A673 (cell line): ENCODE data around the gene IDUA. TPM values are rescaled to one million over a fixed set of nuclear protein-coding genes. Genes with fewer than 3 reads are reported as not detected.
"Not testable (repeated sequence)": the region's sequence is repeated elsewhere in the genome, so short reads cannot be mapped to it uniquely, and the experiment has no call there.

Experiments
- BruUV-seq: library from RNA; stranded (reverse); fragments of 400-500 nt; replicated peaks from 2 replicates; lab custom pipeline; 2021; lab: Mats Ljungman, UMichigan
- CTCF ChIA-PET: fragments of 300-600 bp; sonication (Branson Sonifier 250); formaldehyde crosslinking; loops from one replicate; lab custom pipeline; 2022; ENCODE audit warnings: antibody characterized with exemption; lab: Charles Lee
- POLR2A ChIA-PET: fragments of 300-600 bp; sonication (Branson Sonifier 250); formaldehyde crosslinking; loops from one replicate; lab custom pipeline; 2022; ENCODE audit warnings: antibody characterized with exemption; ENCODE audit not compliant: low non-redundant PET; lab: Charles Lee
- DNase-seq: peaks from one replicate; pipeline ENCODE4 v3.0.0-alpha.2; 2015; ENCODE audit warnings: low spot score
- H3K27ac ChIP-seq: fragments of 200-600 bp; sonication (generic); 2 replicates; pipeline ENCODE4 v1.5.1; 2016; ENCODE audit warnings: mixed run types, low read depth, mild to moderate bottlenecking, mixed read lengths, antibody characterized with exemption, low read length; ENCODE audit not compliant: poor library complexity, severe bottlenecking
- H3K27me3 ChIP-seq: fragments of 200-600 bp; sonication (generic); replicated peaks from 2 replicates; pipeline ENCODE4 v1.6.1; 2017; ENCODE audit warnings: mixed run types, low read depth, mild to moderate bottlenecking, mixed read lengths, antibody characterized with exemption, low read length; ENCODE audit not compliant: insufficient read depth, poor library complexity
- H3K36me3 ChIP-seq: fragments of 200-600 bp; sonication (generic); 2 replicates; pipeline ENCODE4 v1.6.1; 2016; ENCODE audit warnings: mixed run types, mild to moderate bottlenecking, mixed read lengths, antibody characterized with exemption, low read length; ENCODE audit not compliant: insufficient read depth, poor library complexity, severe bottlenecking
- H3K4me1 ChIP-seq: fragments of 200-600 bp; sonication (generic); 2 replicates; pipeline ENCODE4 v1.6.1; 2017; ENCODE audit warnings: mixed run types, mild to moderate bottlenecking, mixed read lengths, antibody characterized with exemption, low read length; ENCODE audit not compliant: insufficient read depth, poor library complexity, severe bottlenecking
- H3K4me3 ChIP-seq: fragments of 200-600 bp; sonication (generic); 2 replicates; pipeline ENCODE4 v1.5.1; 2016; ENCODE audit warnings: low read depth, mixed run types, mild to moderate bottlenecking, mixed read lengths, low read length; ENCODE audit not compliant: poor library complexity, severe bottlenecking
- H3K9me3 ChIP-seq: fragments of 200-600 bp; sonication (generic); 2 replicates; pipeline ENCODE4 v1.6.1; 2016; ENCODE audit warnings: mixed run types, low read depth, mild to moderate bottlenecking, mixed read lengths, antibody characterized with exemption, low read length; ENCODE audit not compliant: poor library complexity, severe bottlenecking
- EZH2 ChIP-seq: fragments of 200-600 bp; sonication (generic); IDR thresholded peaks from 2 replicates; pipeline ENCODE4 v1.6.1; 2017; ENCODE audit warnings: borderline replicate concordance, low read depth, mild to moderate bottlenecking, mixed read lengths, antibody characterized with exemption, low read length; ENCODE audit not compliant: poor library complexity, severe bottlenecking
- intact Hi-C: fragments of 100-400 bp; cut with micrococcal nuclease; formaldehyde crosslinking; loops from one replicate; pipeline ENCODE4 v1.10.0; 2022; ENCODE audit not compliant: unreplicated experiment
- total RNA-seq: library from RNA; stranded (reverse); gene quantifications from 2 replicates; pipeline ENCODE4 v1.2.3, GENCODE V29; 2021
- TF ChIP-seq, protein P1 (sequence below): fragments of 300-800, 200-600 bp; sonication (generic); conservative IDR thresholded peaks from 2 replicates; pipeline ENCODE4 v1.5.1; 2017; ENCODE audit warnings: low read depth, mild to moderate bottlenecking, antibody characterized with exemption, low read length, moderate library complexity, mixed read lengths

IDUA gene
- total RNA-seq, 1 experiment from 2014 or later, result 12.3 TPM

- Histone ChIP-seq H3K4me1 (no peaks in the 10 kb centered on the region), H3K36me3 (no peaks in the 10 kb centered on the region), H3K4me3 (peak overlapping the region; percentile 76), H3K27me3 (no peaks in the 10 kb centered on the region), H3K27ac (no peak overlapping the region), H3K9me3 (no peaks in the 10 kb centered on the region)
- POLR2A ChIA-PET, result interaction anchor here (0.6 kb wide), 1 partner anchor 374 kb away, joined by 6 read pairs; the partner anchor contains the start of gene UVSSA
- DNase-seq, result peak; percentile 19
- BruUV-seq, result no TSS peak
- intact Hi-C loops, result no loop called here
- CTCF ChIA-PET, result no interaction called here
- TF ChIP-seq, protein P1, sequence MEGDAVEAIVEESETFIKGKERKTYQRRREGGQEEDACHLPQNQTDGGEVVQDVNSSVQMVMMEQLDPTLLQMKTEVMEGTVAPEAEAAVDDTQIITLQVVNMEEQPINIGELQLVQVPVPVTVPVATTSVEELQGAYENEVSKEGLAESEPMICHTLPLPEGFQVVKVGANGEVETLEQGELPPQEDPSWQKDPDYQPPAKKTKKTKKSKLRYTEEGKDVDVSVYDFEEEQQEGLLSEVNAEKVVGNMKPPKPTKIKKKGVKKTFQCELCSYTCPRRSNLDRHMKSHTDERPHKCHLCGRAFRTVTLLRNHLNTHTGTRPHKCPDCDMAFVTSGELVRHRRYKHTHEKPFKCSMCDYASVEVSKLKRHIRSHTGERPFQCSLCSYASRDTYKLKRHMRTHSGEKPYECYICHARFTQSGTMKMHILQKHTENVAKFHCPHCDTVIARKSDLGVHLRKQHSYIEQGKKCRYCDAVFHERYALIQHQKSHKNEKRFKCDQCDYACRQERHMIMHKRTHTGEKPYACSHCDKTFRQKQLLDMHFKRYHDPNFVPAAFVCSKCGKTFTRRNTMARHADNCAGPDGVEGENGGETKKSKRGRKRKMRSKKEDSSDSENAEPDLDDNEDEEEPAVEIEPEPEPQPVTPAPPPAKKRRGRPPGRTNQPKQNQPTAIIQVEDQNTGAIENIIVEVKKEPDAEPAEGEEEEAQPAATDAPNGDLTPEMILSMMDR, result no peak
- TF ChIP-seq EZH2, result no peak
These were observed 14.0 kb upstream of the IDUA start for GRCh38 chr4:972651-973424.

DNA sequence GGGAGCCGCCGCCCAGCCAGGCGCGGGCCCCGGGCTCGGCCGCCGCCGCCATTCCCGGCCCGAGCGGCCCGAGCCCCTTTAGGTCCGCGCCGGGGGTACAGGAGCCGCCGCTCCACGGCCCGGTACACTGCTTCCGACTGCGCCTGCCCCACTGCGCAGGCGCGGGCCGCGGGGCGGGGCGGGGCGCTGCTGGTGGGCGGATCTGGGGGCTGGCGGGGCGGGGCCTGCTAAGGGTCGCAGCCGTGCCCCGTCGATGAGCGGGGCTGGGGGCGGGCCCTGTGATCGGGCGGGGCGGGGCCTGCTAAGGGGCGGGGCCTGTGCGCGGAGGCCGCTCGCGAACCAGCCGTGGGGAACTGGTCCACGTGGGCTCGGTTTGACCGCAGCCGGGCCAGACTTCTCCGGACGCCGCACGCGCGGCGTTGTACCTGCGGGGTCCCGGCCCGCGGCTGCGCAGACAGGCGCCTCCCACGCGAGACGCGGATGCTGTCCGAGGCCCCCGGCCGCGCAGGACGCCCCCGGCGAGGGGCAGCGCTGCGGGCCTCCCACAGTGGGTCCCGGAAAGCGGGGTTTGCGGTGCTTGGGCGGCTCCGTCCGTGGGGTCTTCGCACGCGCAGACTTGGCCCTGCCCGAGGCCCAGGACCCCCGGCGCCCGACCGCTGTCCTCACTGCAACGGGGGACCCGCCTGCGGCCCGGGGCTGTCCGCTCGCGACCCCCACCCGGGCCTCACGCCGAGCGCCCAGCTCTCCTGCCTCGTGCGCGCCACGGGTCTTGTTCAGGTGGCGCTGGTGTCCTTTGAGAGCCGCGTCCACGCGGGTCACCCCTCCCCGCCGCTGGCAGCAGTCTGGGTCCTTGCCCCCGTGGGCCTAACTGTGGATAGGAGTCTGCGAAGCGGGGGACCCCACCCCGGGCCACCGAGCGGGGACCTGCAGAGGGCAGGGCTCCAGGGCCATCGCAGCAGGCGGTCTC is 13.1 kb upstream of the IDUA start, which contains the start of gene DGKQ:
Gene DGKQ, minus strand, starts transcription at position 139 of the 967 bp plus-strand sequence. Its CDS starts 87 bp downstream, at position 52.
- CTCF ChIA-PET, result no interaction called here
- intact Hi-C loops, result no loop called here
- Histone ChIP-seq H3K9me3 (no peaks in the 10 kb centered on the region), H3K27ac (no peak within 1 kb of the TSS), H3K4me3 (peak within 1 kb of the TSS; percentile 76), H3K27me3 (no peaks in the 10 kb centered on the region), H3K36me3 (no peaks in the 10 kb centered on the region), H3K4me1 (peaks cover under 1% of the 10 kb centered on the region)
- DNase-seq, result peak; percentile 85
- TF ChIP-seq EZH2, result no peak
- TF ChIP-seq, protein P1, result no peak
- POLR2A ChIA-PET, result no interaction called here
- BruUV-seq, result no TSS peak

DNA sequence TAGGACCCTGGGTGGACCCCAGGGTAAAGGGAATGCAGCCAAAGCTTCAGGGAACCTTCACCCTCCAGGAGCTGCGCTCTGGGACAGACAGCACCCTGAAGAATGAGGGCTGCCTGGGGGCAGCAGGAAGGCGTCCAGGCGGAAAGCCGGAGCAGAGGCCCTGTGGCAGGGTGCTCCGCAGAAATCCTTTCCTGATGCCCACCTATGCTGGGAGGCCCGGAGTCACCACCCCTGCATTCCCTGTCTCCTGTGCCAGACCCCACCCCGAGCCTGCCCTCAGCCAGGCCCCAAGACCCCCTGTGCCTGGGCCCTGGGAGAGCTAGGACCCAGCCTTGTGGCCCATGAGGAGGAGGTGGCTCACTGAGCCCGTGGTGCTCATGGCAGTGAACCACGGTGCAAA is 12.2 kb upstream of the IDUA start:
- H3K4me3 ChIP-seq, result no peak overlapping the region
- H3K27ac ChIP-seq, result no peak overlapping the region
- TF ChIP-seq, protein P1, result no peak
- no peak for TF ChIP-seq EZH2
- BruUV-seq, result no TSS peak
- no peak for DNase-seq
- ChIA-PET POLR2A (no interaction called here), CTCF (no interaction called here)
- intact Hi-C loops, result no loop called here
- H3K27me3 ChIP-seq, result no peaks in the 10 kb centered on the region
- no peaks in the 10 kb centered on the region for H3K36me3 ChIP-seq
- H3K9me3 ChIP-seq, result no peaks in the 10 kb centered on the region
- H3K4me1 ChIP-seq, result peaks cover 8% of the 10 kb centered on the region

DNA sequence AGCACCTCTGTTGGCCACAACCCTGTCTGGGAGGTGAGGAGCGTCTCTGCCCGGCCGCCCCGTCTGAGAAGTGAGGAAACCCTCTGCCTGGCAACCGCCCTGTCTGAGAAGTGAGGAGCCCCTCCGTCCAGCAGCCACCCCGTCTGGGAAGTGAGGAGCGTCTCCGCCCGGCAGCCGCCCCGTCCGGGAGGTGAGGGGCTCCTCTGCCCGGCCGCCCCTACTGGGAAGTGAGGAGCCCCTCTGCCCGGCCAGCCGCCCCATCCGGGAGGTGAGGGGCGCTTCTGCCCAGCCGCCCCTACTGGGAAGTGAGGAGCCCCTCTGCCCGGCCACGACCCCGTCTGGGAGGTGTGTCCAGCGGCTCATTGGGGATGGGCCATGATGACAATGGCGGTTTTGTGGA is 10.8 kb upstream of the IDUA start:
- H3K4me1 ChIP-seq, BruUV-seq, intact Hi-C loops: not testable (repeated sequence)

More for the DNA sequence above, 10.8 kb upstream of the IDUA start:
- POLR2A ChIA-PET, H3K36me3 ChIP-seq, H3K27ac ChIP-seq, H3K9me3 ChIP-seq, H3K4me3 ChIP-seq, H3K27me3 ChIP-seq, DNase-seq, CTCF ChIA-PET: not testable (repeated sequence)
